GM20431 (cell line): Measurements from ENCODE around the gene GAS1.

ENCODE experiments used
- in situ Hi-C: fragments of 300-500 bp; cut with MseI, MboI; formaldehyde crosslinking; loops from one replicate; pipeline ENCODE4 v1.15.0; 2020; ENCODE audit warnings: low sequenced_read_pairs; ENCODE audit not compliant: unreplicated experiment

Gene GAS1, protein sequence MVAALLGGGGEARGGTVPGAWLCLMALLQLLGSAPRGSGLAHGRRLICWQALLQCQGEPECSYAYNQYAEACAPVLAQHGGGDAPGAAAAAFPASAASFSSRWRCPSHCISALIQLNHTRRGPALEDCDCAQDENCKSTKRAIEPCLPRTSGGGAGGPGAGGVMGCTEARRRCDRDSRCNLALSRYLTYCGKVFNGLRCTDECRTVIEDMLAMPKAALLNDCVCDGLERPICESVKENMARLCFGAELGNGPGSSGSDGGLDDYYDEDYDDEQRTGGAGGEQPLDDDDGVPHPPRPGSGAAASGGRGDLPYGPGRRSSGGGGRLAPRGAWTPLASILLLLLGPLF

GRCh38 chr9:86947146-86948073, at the start of gene GAS1:
TSS of gene GAS1 (minus strand) at chr9:86947506. CDS start at chr9:86946779, 727 bp downstream.
- in situ Hi-C loops = no loop called here

GRCh38 chr9:86994231-86994630, 46.9 kb upstream of the GAS1 start:
- in situ Hi-C loops = no loop called here

- in situ Hi-C loops = no loop called here
Measured at GRCh38 chr9:86993830-86994229, 46.5 kb upstream of the GAS1 start.

GRCh38 chr9:86991077-86991476, 43.8 kb upstream of the GAS1 start:
- in situ Hi-C loops = no loop called here

DNA sequence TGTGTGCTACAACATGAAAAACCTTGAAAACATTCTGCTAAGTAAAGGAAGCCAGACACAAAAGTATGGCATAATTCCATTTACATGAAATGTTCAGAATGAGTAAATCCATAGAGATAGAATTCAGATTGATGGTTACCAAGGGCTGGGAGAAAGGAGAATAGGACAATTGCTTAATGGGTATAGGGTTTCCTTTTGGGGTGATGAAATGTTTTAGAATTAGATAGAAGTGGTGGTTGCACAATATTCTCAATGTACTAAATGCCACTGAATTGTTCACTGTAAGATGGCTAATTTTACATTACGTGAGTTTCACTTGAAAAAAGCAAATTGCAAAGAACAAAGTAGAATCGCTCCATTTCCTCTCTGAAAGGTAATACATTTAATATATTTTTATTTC, 43.0 kb upstream of the GAS1 start:
- in situ Hi-C loops = no loop called here

- in situ Hi-C loops = no loop called here
Measured at GRCh38 chr9:86987900-86988299, 40.6 kb upstream of the GAS1 start.

- in situ Hi-C loops = no loop called here
Measured at GRCh38 chr9:86985132-86985647, 37.9 kb upstream of the GAS1 start.

GRCh38 chr9:86983620-86984259, 36.4 kb upstream of the GAS1 start:
- in situ Hi-C loops = no loop called here

DNA sequence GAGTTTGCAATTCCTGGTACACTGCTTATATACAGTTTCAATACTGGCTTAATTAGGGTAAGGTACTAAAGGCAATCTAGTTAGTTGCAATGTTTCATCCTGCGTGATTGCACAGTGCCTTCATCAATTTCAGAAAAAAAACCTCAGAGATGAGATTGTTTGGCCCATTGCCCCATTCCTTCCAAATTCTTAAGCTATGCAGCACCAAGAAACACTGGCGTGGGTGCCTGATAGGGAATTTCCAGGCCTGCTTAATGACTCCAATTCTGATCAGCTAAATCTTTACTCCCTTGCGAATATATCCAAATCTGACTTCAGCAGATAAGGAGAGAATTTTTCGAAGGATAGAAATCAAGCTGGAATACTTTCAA, 35.9 kb upstream of the GAS1 start:
- in situ Hi-C loops = no loop called here

- in situ Hi-C loops = no loop called here
Measured at GRCh38 chr9:86980802-86981201, 33.5 kb upstream of the GAS1 start.

GRCh38 chr9:86979657-86980056, 32.4 kb upstream of the GAS1 start:
- in situ Hi-C loops = no loop called here

DNA sequence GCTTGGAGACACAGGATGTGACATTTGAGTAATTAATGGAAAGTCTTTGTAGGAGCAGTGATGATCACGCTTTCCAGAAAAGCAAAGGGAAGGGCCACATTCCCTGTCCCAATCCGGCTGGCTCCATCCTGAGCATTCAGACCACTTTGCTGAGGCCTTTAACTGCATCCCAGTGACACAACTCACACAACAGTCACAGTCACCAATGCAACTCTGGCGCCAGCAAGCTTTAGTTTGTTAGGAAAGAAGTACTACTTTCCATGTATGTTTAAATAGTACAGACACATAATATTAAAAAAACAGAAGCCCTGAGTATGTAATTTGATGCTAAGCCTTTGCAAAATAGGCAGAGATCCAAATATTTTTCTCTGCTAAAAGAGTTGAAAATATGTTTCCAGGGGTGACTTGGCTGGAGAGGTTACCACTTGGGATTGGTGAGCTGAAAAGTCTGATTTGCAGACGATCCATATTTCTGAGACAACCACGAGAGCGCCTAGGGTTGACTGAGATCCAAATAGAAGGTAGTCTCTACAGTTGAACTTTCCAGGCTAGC, 31.7 kb upstream of the GAS1 start:
- in situ Hi-C loops = no loop called here

DNA sequence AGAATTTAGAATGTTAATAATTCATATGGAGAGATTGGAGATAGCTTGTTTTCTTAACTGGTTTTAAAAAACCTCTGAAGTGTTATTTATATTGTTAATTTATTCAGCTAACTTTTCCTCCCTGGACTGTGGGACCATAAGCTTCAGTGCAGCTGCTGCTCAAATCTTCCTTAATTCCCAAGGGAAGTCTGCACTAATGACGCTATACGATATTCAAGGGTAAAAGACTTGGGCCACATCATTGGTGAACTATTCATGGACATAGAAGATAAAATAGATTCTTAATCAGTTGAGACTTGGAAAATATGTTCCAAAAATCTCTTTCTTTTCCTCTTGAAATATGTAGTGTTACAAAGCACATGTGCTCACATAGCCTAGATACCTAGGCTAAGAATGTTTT, 31.1 kb upstream of the GAS1 start:
- in situ Hi-C loops = no loop called here

- in situ Hi-C loops = no loop called here
Measured at GRCh38 chr9:86977205-86977835, 30.0 kb upstream of the GAS1 start.

DNA sequence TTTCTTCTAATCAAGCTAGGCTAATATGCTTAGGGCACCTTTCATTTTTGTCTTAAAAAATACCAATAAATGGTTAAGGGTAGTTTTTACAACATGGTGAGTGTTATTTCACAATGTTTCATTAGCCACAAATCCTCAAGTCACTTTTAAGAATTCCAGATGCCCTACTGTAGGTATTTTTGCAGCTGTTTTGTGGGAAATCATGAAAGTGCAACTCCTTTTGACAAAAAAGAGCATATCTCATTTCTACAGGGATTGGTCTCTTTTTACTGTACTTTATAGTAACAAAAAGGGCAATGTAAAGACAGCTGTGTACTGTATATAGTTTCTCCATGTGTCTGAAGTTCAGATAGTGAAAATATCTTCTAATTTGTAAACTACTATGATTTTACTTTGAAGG, 28.3 kb upstream of the GAS1 start:
- in situ Hi-C loops = no loop called here

- in situ Hi-C loops = no loop called here
Measured at GRCh38 chr9:86975036-86975435, 27.7 kb upstream of the GAS1 start.

- in situ Hi-C loops = no loop called here
Measured at GRCh38 chr9:86974421-86974820, 27.1 kb upstream of the GAS1 start.

DNA sequence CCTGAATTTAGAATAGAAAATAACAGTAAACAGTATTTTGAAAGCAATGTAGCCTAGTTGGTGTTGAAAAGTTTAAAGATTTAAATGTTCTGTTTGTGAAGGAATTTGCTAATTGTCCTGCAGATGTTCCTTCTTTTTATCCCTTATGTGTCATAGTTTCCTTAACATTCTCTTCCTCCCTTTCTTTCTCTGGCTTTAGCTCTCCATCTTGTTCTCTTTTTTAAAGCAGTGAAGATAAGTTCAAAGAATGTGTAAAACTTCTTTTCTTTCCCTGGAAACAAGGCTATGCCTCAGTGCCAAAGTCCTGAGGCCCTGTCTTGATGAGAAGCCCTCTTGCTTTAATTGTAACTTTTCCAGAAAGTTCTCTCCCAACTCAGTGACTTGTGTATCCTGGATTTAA, 24.4 kb upstream of the GAS1 start:
- in situ Hi-C loops = no loop called here

- in situ Hi-C loops = no loop called here
Measured at GRCh38 chr9:86968258-86968920, 21.1 kb upstream of the GAS1 start.
